Activated B cell treated with CpG ODN at 0.5 μM for 24 hours (primary cell): ENCODE measurements around the gene TEX54. TPM values are rescaled to one million over a fixed set of nuclear protein-coding genes. Genes with fewer than 3 reads are reported as not detected.

Experiments
- ATAC-seq: fragments of 200-7000 bp; cut with Tn5 transposase; one replicate; pipeline ENCODE4 v1.10.0; 2021; ENCODE audit warnings: low read depth, mild to moderate bottlenecking, moderate library complexity
- CTCF ChIA-PET: fragments of 350-600 bp; sonication (Branson Sonifier 250); formaldehyde crosslinking; loops from one replicate; lab custom pipeline; 2021; ENCODE audit warnings: antibody characterized with exemption; lab: Charles Lee
- POLR2A ChIA-PET: fragments of 350-600 bp; sonication (Branson Sonifier 250); formaldehyde crosslinking; loops from one replicate; lab custom pipeline; 2021; ENCODE audit warnings: antibody characterized with exemption; lab: Charles Lee
- DNase-seq: peaks from one replicate; pipeline ENCODE4 v3.0.0; 2022
- H3K27ac Mint-ChIP-seq: one replicate; pipeline ENCODE4 v1.8.0; 2020; ENCODE audit warnings: mixed read lengths
- H3K27me3 Mint-ChIP-seq: one replicate; pipeline ENCODE4 v1.8.0; 2021; ENCODE audit warnings: mixed read lengths
- H3K36me3 Mint-ChIP-seq: one replicate; pipeline ENCODE4 v1.8.0; 2021; ENCODE audit warnings: low read depth, mixed read lengths
- H3K4me1 Mint-ChIP-seq: one replicate; pipeline ENCODE4 v1.8.0; 2021; ENCODE audit warnings: mixed read lengths
- H3K4me3 Mint-ChIP-seq: one replicate; pipeline ENCODE4 v1.8.0; 2020; ENCODE audit warnings: mild to moderate bottlenecking, mixed read lengths
- H3K9me3 Mint-ChIP-seq: one replicate; pipeline ENCODE4 v1.8.0; 2020; ENCODE audit warnings: mixed read lengths
- intact Hi-C: fragments of 100-400 bp; cut with micrococcal nuclease; formaldehyde crosslinking; loops from one replicate; pipeline ENCODE4 v1.15.1; 2024
- total RNA-seq: library from RNA; stranded (reverse); gene quantifications from 2 replicates; pipeline ENCODE4 v1.2.3, GENCODE V29; 2022
- TF ChIP-seq, protein P1 (sequence below): fragments of 200-600 bp; IDR thresholded peaks from one replicate; pipeline ENCODE4 v1.8.0; 2022; ENCODE audit warnings: antibody characterized with exemption, mild to moderate bottlenecking

Gene TEX54
- total RNA-seq, 1 donor from 2014 or later: 0.55 TPM

DNA sequence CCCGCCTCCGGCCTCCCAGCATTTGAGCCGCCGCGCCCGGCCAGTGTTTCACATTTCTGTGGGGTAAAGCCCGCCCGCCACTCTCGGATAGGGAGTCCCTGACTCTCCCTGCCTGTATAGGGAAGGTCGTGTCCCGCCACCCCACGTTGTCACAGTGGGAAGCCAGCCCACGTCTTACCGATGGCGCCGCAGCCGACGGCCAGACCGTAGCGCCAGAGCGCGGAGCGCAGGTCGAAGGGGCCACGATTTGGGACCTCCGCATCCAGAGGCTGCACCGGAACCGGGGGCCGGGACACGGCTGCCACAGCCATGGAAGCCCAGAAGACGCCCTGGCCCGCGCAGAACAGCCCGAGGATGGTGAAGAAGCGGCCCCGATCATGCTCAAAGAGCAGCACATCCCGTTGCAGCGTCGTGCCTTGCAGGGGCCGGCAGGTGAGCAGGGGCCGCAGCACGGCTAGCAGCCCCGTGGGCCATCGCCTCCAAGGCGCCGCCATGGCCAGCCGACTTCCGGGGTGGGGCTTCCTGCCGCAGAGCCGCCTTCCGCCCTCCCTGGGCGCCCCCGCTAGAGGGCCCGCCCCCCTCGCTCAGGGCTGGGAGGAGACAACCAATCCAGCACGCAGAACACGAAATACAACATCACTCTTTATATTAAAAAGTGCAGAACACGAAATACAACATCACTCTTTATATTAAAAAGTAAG, 41.0 kb downstream of the TEX54 start, which contains the start of gene TMEM223:
Gene TMEM223 (minus strand): TSS at position 506 of the 701 bp plus-strand sequence. CDS start 12 bp downstream, at position 494.
- CTCF ChIA-PET: interaction anchor here (0.7 kb wide), 1 partner anchor 9 kb away, joined by 3 read pairs; no protein-coding TSS in a partner anchor
- POLR2A ChIA-PET: interaction anchor here (0.9 to 8.8 kb wide), 13 partner anchors 9 to 200 kb away, joined by 3 to 308 read pairs (median 8); partner anchors contain the start of genes HNRNPUL2, NXF1, SLC3A2 and STX5
- peak; percentile 81 for ATAC-seq
- intact Hi-C loops: loop anchor here (1.0 kb wide), 1 partner anchor 14 kb away; the partner anchor contains the start of gene NXF1
- H3K36me3 Mint-ChIP-seq: peaks cover 68% of the 10 kb centered on the region
- no peaks in the 10 kb centered on the region for H3K27me3 Mint-ChIP-seq
- no peaks in the 10 kb centered on the region for H3K9me3 Mint-ChIP-seq
- peaks cover 40% of the 10 kb centered on the region for H3K4me1 Mint-ChIP-seq
- peak; percentile 84 for DNase-seq
- TF ChIP-seq, protein P1, sequence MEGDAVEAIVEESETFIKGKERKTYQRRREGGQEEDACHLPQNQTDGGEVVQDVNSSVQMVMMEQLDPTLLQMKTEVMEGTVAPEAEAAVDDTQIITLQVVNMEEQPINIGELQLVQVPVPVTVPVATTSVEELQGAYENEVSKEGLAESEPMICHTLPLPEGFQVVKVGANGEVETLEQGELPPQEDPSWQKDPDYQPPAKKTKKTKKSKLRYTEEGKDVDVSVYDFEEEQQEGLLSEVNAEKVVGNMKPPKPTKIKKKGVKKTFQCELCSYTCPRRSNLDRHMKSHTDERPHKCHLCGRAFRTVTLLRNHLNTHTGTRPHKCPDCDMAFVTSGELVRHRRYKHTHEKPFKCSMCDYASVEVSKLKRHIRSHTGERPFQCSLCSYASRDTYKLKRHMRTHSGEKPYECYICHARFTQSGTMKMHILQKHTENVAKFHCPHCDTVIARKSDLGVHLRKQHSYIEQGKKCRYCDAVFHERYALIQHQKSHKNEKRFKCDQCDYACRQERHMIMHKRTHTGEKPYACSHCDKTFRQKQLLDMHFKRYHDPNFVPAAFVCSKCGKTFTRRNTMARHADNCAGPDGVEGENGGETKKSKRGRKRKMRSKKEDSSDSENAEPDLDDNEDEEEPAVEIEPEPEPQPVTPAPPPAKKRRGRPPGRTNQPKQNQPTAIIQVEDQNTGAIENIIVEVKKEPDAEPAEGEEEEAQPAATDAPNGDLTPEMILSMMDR: no peak
- peak within 1 kb of the TSS; percentile 88 for H3K4me3 Mint-ChIP-seq
- peak within 1 kb of the TSS; percentile 89 for H3K27ac Mint-ChIP-seq

GRCh38 chr11:62789576-62789975, 43.1 kb downstream of the TEX54 start:
- Mint-ChIP-seq H3K36me3 (peaks cover 51% of the 10 kb centered on the region), H3K27ac (peak overlapping the region; percentile 56), H3K27me3 (no peaks in the 10 kb centered on the region), H3K4me1 (peaks cover 48% of the 10 kb centered on the region), H3K9me3 (no peaks in the 10 kb centered on the region), H3K4me3 (peak overlapping the region; percentile 92)
- ChIA-PET CTCF (no interaction called here), POLR2A (interaction anchor here (0.5 to 8.8 kb wide), 15 partner anchors 12 to 1989 kb away, joined by 3 to 308 read pairs (median 5); partner anchors contain the start of genes C11orf98, CSKMT, NXF1 and POLR2G)
- intact Hi-C loops: no loop called here
- DNase-seq: no peak
- ATAC-seq: no peak
- TF ChIP-seq, protein P1: no peak

- ChIA-PET CTCF (no interaction called here), POLR2A (interaction anchor here (1.0 to 8.8 kb wide), 16 partner anchors 12 to 197 kb away, joined by 4 to 308 read pairs (median 6); partner anchors contain the start of genes C11orf98, CSKMT, LBHD1 and NXF1)
- H3K36me3 Mint-ChIP-seq: peaks cover 45% of the 10 kb centered on the region
- TF ChIP-seq, protein P1: no peak
- peaks cover 48% of the 10 kb centered on the region for H3K4me1 Mint-ChIP-seq
- H3K27ac Mint-ChIP-seq: peak overlapping the region; percentile 43
- intact Hi-C loops: no loop called here
- H3K27me3 Mint-ChIP-seq: no peaks in the 10 kb centered on the region
- ATAC-seq (no peak), DNase-seq (no peak)
- peak overlapping the region; percentile 92 for H3K4me3 Mint-ChIP-seq
- H3K9me3 Mint-ChIP-seq: no peaks in the 10 kb centered on the region
These were observed 43.6 kb downstream of the TEX54 start for GRCh38 chr11:62788991-62789390.

- intact Hi-C loops: loop anchor here (1.0 to 2.0 kb wide), 10 partner anchors 16 to 122 kb away; partner anchors contain the start of genes C11orf98, CSKMT, HNRNPUL2 and NXF1
- Mint-ChIP-seq H3K9me3 (no peaks in the 10 kb centered on the region), H3K36me3 (peaks cover 49% of the 10 kb centered on the region), H3K27me3 (no peaks in the 10 kb centered on the region), H3K4me3 (peak within 1 kb of the TSS; percentile 92), H3K4me1 (peaks cover 42% of the 10 kb centered on the region), H3K27ac (peak within 1 kb of the TSS; percentile 89)
- ATAC-seq (peak; percentile 71), DNase-seq (peak; percentile 87)
- ChIA-PET POLR2A (interaction anchor here (0.5 to 8.8 kb wide), 44 partner anchors 9 to 1436 kb away, joined by 3 to 308 read pairs (median 6); partner anchors contain the start of genes BSCL2, C11orf98, CSKMT and EEF1G), CTCF (interaction anchor here (0.6 to 4.8 kb wide), 24 partner anchors 8 to 746 kb away, joined by 3 to 66 read pairs (median 7); partner anchors contain the start of genes GANAB, HNRNPUL2, NXF1 and POLR2G)
- TF ChIP-seq, protein P1: peak; percentile 66
These were observed 45.5 kb downstream of the TEX54 start, which contains the start of gene TMEM179B for GRCh38 chr11:62787005-62787759. TSS of gene TMEM179B (plus strand) at chr11:62787402. CDS start at chr11:62787432, 30 bp downstream.
